Bone marrow (tissue), 2 donors: Measurements from ENCODE around the gene PCDHAC2.

ENCODE experiments used
- DNase-seq, 2 donors: peaks; one replicate each; lab custom pipeline; 2025; lab: John Stamatoyannopoulos, UW

The PCDHAC2 gene, protein sequence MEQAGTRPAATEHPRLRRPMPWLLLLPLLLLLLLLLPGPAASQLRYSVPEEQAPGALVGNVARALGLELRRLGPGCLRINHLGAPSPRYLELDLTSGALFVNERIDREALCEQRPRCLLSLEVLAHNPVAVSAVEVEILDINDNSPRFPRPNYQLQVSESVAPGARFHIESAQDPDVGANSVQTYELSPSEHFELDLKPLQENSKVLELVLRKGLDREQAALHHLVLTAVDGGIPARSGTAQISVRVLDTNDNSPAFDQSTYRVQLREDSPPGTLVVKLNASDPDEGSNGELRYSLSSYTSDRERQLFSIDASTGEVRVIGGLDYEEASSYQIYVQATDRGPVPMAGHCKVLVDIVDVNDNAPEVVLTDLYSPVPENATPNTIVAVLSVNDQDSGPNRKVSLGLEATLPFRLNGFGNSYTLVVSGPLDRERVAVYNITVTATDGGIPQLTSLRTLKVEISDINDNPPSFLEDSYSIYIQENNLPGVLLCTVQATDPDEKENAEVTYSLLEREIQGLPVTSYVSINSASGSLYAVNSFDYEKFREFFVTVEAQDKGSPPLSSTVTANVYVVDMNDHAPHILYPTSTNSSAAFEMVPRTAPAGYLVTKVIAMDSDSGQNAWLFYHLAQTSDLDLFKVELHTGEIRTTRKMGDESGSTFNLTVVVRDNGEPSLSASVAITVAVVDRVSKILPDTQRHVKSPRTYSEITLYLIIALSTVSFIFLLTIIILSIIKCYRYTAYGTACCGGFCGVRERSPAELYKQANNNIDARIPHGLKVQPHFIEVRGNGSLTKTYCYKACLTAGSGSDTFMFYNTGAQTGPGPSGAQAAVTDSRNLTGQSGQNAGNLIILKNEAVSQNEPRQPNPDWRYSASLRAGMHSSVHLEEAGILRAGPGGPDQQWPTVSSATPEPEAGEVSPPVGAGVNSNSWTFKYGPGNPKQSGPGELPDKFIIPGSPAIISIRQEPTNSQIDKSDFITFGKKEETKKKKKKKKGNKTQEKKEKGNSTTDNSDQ

DNA sequence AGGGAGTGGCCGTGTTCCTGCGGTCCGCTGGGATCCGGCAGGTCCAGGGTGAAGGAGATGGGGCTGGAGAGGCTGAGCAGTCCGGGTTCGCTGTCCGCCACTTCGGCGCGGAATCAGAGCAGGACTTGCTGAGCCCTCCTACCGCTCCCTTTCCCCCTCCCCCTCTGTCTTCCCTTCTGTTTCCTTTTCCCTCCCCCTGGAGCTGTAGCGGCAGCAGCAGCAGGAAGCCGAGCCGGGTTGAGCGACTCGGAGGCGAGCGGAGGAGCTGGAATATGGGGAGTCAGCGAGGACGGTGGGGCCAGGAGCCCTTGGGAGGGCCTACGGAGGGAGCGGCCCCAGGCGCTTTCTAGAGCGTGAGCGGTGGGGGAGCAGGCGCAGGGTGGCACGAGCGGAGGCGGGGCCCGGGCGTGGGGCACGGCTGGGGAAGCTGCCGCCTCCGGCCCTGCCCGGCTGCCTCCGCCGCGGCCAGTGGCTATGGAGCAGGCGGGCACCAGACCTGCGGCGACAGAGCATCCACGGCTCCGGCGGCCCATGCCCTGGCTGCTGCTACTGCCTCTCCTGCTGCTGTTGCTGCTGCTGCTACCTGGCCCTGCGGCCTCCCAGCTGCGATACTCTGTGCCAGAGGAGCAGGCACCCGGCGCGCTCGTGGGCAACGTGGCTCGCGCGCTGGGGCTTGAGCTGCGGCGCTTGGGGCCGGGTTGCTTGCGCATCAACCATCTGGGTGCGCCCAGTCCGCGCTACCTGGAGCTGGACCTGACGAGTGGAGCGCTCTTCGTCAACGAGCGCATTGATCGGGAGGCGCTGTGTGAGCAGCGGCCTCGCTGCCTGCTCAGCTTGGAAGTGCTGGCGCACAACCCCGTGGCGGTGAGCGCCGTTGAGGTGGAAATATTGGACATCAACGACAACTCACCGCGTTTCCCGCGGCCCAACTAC is at the start of gene PCDHAC2:
Gene PCDHAC2 (plus strand): TSS at position 184 of the 933 bp plus-strand sequence. CDS start 291 bp downstream, at position 475.
- DNase-seq: no peak

DNA sequence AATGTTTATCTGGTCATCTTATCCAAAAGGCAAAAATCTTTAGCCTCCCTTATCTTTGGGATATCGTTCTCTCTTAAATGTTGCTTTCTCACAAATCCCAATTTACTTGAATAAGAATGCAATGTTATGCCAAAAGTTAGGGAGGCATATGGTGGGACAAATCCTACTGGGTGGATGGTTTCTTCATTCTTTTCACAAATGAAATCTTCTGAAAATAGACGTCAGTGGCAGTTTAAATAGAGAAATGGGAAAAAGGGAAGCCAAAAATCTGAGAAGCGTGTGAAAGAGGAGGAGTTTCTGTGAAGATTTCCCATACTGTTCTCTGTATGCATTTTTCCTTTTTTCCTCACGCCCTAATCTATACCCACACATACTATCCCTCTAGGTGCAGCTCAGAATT is 42.7 kb upstream of the PCDHAC2 start:
- no peak for DNase-seq

DNA sequence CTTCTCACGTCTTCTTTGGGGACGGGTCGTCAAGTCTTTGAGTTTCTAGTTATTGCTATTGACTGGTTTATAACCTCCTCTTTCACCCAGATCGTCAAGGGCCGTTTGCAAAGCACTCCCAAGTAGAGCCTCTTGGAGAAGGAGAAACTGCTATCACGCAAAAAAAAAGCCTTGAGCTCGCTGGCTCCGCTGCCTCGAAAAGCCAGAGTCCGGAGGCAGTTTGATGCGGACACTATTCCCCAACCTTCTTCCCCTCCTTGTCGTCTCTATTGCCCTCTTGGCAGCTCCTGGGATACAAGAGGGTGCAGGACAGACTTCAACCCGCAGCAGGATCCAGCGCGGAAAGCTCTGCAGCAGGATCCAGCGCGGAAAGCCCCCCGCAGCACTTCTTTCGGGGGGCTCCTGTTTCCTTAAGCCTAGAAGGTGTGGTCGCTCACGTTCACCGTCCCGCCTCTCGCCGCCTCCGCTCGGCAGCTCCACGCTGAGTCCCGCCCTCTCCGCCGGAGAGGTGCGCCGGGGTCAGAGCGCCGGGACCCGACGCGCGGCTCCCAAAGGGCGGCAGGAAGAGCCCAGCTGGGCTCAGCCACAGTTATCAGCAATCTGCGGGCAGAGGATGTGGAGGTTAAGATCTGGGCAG is 40.4 kb upstream of the PCDHAC2 start, which contains the start of gene PCDHAC1:
Gene PCDHAC1 (plus strand): TSS at position 494 of the 637 bp plus-strand sequence. CDS start 594 bp downstream, outside the sequence.
- DNase-seq: no peak

DNA sequence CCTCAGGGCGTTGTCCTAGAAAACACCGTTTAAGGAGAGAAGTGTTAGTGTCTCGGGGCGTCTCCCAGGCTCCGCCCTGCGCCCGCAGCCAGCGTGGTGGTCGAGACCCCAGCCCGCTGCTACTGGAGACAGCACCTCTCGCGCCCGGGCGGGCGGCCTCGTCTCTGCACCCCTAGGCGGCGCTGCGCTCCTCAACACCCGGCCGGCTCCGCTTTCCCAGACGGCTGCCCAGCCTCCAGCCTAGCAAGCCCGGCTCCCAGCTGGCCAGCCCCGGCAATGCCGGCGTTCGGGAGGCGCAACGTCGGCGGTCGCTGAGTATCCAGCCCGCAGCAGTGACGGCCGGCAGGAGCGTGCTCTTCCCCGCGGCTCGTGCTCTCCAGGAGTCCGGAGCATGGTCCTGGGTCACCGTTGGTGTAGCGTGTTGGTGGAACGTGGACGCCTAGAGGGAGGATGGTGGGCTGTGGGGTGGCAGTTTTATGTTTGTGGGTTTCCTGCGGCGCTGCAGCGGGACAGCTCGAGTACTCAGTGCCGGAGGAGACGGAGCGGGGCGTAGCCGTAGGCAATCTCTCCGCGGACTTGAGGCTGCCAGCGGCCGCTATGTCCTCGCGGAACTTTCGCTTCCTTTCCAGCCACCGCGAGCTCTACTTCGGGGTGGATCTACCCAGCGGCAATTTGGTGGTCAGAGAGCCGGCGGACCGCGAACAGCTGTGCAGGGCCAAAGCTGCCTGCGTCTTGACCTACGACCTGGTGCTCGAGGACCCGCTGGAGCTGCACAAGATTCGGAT is 39.6 kb upstream of the PCDHAC2 start:
- no peak for DNase-seq

DNA sequence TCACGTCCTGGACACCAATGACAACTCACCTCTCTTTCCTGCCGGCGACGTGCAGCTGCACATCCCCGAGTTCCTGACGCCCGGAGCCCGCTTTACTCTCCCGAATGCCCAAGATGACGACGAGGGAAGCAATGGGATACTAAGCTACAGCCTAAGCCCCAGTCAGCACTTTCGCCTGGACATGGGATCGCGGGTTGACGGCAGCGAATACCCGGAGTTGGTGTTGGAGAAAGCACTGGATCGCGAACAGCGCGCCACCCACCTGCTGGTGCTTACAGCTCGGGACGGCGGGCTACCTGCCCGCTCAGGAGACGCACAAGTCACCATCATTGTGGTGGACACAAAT is 39.1 kb upstream of the PCDHAC2 start:
- DNase-seq: no peak

DNA sequence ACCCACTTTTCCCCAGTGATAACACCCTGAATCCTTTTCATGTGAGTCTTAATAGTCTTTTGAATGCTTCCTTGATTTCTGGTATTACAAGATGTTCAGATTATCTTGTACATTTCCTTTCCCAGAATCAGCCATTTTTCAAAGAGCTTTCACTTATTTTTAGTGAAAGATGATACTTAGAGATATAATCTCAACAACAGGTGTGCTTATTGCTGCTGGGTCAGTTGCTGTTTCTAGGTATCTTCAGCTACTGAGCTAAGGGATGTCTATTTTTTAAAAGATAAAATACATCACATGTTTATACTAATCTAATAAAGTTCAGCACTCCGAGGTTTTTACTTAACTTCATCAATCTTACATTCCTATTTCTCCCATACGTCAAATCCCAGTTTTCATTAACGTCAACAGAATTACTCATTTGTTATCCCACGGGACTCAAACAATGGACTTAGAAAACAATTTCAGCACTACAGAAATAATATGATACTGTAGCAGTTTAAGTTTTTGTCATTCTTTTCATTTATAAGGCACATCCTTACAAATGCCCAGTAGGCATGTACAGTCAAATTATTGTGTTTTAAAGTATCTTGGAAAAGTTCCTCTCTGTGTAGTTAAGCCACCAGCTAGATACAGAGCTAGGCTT is 31.2 kb upstream of the PCDHAC2 start:
- no peak for DNase-seq

DNA sequence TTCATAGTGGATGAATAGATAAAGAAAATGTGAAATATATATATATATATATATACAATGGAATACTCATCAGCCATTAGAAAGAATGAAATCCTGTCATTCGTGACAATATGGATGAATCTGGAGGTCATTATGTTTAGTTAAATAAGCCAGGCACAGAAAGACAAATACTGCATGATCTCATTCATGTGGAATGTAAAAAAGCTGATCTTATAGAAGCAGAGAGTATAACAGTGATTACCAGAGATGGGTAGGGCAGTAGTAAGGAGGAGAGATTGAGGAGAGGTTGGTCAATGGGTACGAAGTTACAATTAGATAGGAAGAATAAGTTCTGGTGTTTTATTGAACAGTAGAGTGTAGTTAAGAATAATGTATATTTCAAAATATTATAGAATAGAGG is 19.7 kb upstream of the PCDHAC2 start:
- DNase-seq: no peak

DNA sequence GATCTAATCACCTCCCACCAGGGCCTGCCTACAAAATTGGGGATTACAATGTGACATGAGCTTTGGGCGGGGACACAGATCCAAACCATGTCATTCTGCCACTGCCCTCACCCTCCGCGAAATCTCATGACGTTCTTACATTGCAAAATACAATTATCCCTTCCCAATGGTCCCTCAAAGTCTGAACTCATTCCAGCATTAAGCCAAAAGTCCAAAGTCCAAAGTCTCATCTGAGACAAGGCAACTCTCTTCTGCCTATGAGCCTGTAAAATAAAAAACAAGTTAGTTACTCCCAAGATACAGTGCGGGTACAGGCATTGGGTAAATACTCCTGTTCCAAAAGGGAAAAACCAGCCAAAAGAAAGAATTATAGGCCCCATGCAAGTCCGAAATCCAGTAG is 14.6 kb upstream of the PCDHAC2 start:
- DNase-seq: no peak

DNA sequence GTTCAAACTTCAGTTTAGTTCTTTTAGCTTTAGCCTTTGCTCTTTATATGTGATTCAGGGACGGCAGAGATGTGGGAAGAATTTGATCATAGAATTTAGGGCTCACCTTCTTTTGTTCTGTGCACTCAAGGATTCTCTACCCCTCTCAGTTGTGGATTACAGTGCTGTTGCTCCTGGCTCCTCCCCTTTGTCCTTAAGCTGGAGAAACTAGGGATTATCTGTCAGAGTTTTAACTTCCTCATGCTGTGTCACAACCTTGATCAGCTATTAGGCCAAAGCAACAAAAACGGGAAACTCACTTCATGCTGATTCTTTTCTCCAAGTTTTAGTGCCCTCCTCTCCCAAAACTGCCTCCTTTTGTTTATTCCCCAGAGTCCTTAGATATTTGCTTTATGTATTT is 13.0 kb upstream of the PCDHAC2 start:
- no peak for DNase-seq

DNA sequence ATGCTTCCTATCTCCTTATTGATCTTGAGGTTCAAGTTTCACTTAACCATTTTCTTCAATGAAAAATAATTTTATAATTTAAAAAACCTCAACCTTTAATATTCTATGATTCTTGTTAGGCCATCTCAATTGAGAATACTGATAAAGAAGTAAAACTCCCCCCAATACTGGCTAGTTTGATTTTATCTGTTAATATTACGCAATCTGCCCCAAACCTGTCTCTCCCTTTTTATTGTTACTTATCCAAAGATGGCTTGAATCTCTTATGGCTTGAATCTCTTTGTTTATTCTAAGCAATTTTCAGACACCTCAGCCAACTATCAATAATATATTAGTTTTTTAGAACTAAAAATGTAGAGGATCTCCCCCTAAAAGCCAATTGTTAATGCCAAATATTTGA is 4.1 kb upstream of the PCDHAC2 start:
- DNase-seq: no peak

DNA sequence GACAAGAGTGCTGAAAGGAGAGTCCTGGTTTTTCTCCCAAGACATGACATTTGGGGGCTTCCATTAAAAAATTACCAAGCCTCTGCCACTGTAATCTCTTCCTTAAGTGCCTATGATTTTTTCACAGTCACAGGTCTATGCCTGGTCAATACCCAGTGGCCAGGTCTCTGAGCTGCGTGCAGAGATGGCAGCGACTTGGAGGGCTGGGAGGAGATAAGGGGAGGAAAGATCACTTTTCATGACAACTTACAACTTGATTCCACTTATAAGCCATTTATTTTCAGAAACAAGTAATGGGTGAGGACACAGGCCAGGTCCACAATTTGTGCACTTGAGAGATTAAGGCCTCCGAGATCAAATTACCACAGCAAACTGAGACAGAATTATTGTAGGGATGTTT is 1.9 kb upstream of the PCDHAC2 start:
- DNase-seq: no peak

DNA sequence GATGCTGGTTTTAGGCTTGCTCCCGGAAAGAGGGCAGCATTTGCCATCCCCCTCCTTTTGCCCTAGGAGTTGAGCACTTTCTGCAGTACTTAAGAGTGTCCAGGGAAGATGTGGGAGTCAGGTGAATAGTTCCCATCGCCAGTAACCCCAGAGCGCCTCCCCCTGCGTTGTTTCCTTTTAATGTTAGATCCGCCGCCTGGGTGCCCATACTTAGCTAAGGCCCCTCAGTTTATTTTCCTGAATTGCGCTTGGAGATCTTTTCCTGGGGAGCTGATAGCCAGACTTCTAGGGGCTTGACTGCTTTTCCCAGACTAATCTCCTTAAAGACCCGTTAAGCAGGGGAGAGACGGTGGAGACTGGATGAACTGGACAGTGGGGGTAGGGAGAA is 377 bp upstream of the PCDHAC2 start:
- DNase-seq: no peak

DNA sequence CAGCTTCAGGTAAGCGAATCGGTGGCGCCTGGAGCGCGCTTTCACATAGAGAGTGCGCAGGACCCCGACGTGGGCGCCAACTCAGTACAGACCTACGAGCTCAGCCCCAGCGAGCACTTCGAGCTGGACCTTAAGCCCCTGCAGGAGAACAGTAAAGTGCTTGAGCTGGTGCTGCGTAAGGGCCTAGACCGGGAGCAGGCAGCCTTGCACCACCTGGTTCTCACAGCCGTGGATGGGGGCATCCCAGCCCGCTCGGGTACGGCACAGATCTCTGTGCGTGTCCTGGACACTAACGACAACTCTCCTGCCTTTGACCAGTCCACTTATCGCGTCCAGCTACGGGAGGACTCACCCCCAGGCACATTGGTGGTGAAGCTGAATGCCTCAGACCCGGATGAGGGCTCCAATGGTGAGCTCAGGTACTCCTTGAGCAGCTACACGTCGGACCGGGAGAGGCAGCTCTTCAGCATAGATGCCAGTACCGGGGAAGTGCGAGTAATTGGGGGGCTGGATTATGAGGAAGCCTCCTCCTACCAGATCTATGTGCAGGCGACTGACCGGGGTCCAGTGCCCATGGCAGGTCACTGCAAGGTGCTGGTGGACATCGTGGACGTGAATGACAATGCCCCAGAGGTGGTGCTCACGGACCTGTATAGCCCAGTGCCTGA is 1.1 kb downstream of the PCDHAC2 start:
- no peak for DNase-seq

DNA sequence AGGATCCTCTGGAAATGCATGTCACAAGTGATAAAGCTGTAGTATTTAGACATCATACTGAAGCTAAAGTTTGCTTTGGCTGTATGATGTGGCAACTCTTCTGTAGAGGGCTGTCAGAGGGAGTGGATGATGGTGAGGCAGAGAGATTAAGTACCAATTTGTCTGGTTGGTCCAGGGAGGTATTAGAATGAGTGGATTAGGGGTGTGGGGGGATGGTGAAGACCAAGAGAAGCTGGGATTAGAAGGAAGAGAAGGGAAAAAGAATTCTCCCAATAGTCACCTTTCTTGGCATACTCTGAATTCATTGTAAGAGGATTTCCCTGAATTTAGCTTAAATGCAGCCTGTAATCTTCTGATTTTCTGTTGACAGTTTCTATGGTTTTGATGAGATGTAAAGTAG is 3.6 kb downstream of the PCDHAC2 start:
- DNase-seq: no peak

DNA sequence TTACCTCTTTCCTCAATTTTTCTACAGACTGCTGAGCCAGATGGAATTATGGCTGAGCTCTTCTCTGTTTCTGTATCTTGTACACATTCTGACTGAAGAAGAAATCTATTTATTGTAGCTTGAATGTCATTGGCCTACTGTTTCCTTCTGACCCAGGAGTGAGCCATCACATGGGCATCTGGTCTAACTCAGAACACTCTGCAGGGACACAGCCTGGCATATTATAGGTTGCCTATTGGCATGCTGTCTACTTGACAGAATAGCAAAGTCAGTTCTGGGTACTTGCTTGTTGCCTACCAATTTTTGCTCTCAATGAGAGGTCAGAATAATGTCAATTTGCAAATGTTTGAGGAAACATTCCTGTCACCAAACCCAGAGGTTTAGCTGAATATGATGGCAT is 7.3 kb downstream of the PCDHAC2 start:
- DNase-seq: no peak

DNA sequence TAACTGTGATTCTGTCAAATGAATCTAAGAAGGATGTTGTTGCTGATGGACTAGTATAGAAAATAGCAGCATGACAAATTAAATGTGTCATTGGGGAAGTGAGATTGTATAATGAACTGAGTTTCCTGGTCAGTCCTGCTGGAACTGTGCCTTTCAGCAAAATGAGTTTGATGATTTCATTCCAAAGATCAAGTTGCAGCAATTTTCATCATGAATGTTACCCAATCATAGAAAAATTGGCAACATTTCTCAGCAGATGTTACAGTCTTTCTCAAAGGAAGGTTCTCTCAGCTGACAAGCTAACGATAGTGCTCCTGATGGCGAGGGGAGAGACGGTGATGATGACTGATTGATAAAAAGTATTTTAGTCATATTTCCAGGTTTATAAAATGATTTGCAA is 10.7 kb downstream of the PCDHAC2 start:
- DNase-seq: no peak

DNA sequence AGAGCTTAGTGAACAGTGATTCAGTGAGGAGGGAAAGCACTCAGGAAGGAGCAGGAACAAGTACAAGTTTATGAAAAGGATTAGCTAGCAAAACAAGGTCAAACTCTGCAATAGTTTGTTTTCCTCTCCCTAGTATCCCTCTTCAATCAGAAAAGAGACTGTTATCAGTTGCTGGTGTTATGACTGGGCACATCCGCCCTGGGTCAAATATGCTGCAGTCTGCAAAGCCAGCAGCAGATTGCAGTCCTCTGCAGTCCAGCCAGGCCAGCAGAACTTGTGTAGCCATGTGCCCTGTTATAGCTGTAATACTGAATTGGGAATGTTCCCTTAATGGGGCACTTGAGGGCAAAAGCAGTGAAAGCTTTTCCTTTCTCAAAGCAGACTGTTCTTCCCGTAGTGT is 12.0 kb downstream of the PCDHAC2 start:
- DNase-seq: no peak

DNA sequence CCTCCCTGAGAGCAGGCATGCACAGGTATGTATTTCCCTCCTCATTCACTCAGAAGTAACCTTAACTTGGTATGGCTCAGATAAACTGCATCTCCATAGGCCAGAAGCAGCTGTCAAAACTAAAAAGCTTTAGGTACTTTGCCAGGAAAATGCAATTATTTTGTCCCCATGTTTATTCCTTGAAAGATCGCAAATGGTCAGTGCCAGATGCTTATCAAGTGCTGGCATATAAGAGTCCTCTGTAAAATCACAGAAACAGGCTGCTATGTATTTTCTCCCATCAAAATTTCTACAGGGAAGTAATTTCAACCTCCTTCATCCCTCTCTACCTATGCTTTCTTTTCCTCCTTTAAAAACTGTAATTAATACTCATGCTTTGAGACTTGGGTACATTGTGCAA is 12.7 kb downstream of the PCDHAC2 start:
- no peak for DNase-seq

DNA sequence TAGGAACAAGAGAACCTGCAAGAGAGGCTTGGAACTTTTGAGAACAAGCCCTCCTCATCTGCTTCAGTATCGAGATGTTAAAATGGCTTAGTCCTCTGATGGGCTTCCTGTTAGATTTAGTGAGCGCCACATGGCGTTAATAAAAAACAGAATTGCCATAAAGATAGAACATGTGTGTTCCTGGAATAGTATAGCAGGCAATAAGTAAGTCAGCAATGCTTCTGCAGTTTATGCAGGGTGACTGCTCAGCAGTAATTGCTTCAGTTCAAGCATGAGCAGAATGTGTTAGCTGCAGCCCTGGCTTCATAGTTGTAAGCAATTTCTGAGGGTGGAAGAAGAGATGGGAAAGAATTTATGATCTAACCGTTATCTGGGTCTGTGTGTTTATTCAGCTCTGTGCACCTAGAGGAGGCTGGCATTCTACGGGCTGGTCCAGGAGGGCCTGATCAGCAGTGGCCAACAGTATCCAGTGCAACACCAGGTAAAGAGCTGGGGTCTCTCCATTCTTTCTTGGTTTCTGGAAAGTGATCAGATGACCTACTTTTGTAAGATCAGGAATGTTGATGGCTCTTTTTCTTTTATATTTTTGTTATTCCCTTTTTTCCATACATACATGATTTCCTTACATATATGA is 15.9 kb downstream of the PCDHAC2 start:
- DNase-seq: no peak
